Aorta (tissue), 5 donors: Measurements from ENCODE around the gene SGO1. TPM values are rescaled to one million over a fixed set of nuclear protein-coding genes. Genes with fewer than 3 reads are reported as not detected.

Experiments used
- ATAC-seq: fragments of 200-7000 bp; cut with Tn5 transposase; one replicate; pipeline ENCODE4 v1.9.1; 2022; ENCODE audit warnings: moderate library complexity; ENCODE audit not compliant: low FRiP score
- DNase-seq, 2 donors: peaks; one replicate each; pipeline ENCODE4 v3.0.0-alpha.2; 2020
- H3K27ac ChIP-seq, 2 donors: one replicate each; pipeline ENCODE4 v1.5.1; 2013; ENCODE audit warnings: low read length in 2 of 2, mild to moderate bottlenecking in 2 of 2, moderate library complexity in 2 of 2, control low read depth in 1 of 2, inconsistent platforms in 1 of 2, low read depth in 1 of 2
- H3K27me3 ChIP-seq, 2 donors: one replicate each; pipeline ENCODE4 v1.6.1; 2013; ENCODE audit warnings: control low read depth in 1 of 2, low read length in 1 of 2, mild to moderate bottlenecking in 1 of 2, moderate library complexity in 1 of 2; ENCODE audit not compliant: insufficient read depth in 2 of 2, control insufficient read depth in 1 of 2
- H3K36me3 ChIP-seq, 2 donors: one replicate each; pipeline ENCODE4 v1.6.1; 2013; ENCODE audit warnings: control low read depth in 1 of 2, low read length in 1 of 2, mild to moderate bottlenecking in 1 of 2; ENCODE audit not compliant: insufficient read depth in 2 of 2, control insufficient read depth in 1 of 2
- H3K4me1 ChIP-seq, 2 donors: one replicate each; pipeline ENCODE4 v1.6.1; 2013; ENCODE audit warnings: low read length in 2 of 2, control low read depth in 1 of 2, mild to moderate bottlenecking in 1 of 2, moderate library complexity in 1 of 2; ENCODE audit not compliant: insufficient read depth in 2 of 2, control insufficient read depth in 1 of 2
- H3K4me3 ChIP-seq, 2 donors: one replicate each; pipeline ENCODE4 v1.5.1; 2013; ENCODE audit warnings: low read length in 2 of 2, control low read depth in 1 of 2, mild to moderate bottlenecking in 1 of 2
- H3K9me3 ChIP-seq: one replicate; pipeline ENCODE4 v1.6.1; 2013; ENCODE audit warnings: mild to moderate bottlenecking, low read length; ENCODE audit not compliant: control insufficient read depth
- WGBS, 2 donors: extraction: QIAGEN DNeasy Blood & Tissue Kit; methylation state at CpG; one replicate each; pipeline ENCODE4 v1.1.7; 2013; 5-methylcytosine and 5-hydroxymethylcytosine counted together
- intact Hi-C, 2 donors: fragments of 100-400 bp; cut with DNase I; formaldehyde crosslinking; loops; one replicate each; pipeline versions ENCODE4 v1.14.2 to v1.15.0; 2022
- polyA plus RNA-seq, 2 donors: library from polyadenylated mRNA; stranded (reverse); fragments of 200-250 nt; gene quantifications; one replicate each; pipeline ENCODE4 v1.2.3, GENCODE V29; 2013
- total RNA-seq, 2 donors: library from RNA; stranded (reverse); fragmentation: NEBNext Ultra II Directional; extraction: Animal tissue kit (Norgen Biotek cat#: 25700); gene quantifications; one replicate each; pipeline ENCODE4 v1.2.1, GENCODE V29; 2021
- donor health status: healthy with polysubstance abuse.
- donor health status: Bipolar disorder and iron deficiency.
- donor health status: DM: no; HTN: no; CAD: no.
- donor health status: DM: no; HTN: no; CAD: no.
- donor health status: DM: yes; HTN: yes; CAD: no.

SGO1 gene
- total and polyA plus RNA-seq, 4 donors, result 0.28 to 2.8 (median 0.81) TPM; not detected in 1

DNA sequence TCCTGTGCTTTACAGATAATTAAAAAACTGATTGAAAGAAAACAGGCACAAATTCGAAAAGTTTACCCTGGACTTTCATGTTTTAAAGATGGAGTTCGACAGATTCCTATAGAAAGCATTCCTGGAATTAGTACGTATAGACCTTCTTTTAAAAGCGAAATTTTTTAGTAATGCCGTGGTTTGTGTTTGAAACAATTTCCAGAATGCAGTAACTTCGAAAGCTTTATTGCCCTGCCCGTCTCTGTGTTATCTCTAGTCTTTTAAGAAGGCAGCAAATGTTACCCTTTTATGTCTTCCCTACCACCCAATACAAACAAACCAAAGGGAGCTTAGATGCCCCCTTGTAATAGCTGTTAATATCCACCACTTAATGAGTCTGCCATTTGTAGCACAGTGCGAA, 39.7 kb downstream of the SGO1 start:
- ATAC-seq, result no peak
- WGBS, 2 donors, result 72 to 79% methylated on average over 8 of the region's 8 CpGs
- Histone ChIP-seq H3K36me3 (peaks cover 4 to 6% of the 10 kb centered on the region in 2 donors), H3K9me3 (no peaks in the 10 kb centered on the region), H3K27ac (no peak overlapping the region), H3K4me3 (no peak overlapping the region), H3K4me1 (no peaks in the 10 kb centered on the region), H3K27me3 (no peaks in the 10 kb centered on the region)
- intact Hi-C loops, result no loop called here
- DNase-seq, result no peak

GRCh38 chr3:20145874-20146273, 40.1 kb downstream of the SGO1 start:
- intact Hi-C loops, result no loop called here
- no peaks in the 10 kb centered on the region for H3K4me1 ChIP-seq
- H3K27me3 ChIP-seq, result no peaks in the 10 kb centered on the region
- WGBS, 2 donors, result 82 to 92% methylated on average over 2 of the region's 2 CpGs
- ATAC-seq (no peak), DNase-seq (no peak)
- H3K9me3 ChIP-seq, result no peaks in the 10 kb centered on the region
- H3K4me3 ChIP-seq, result no peak overlapping the region
- H3K36me3 ChIP-seq, result peaks cover 4 to 6% of the 10 kb centered on the region in 2 donors
- H3K27ac ChIP-seq, result no peak overlapping the region

GRCh38 chr3:20143519-20143918, 42.5 kb downstream of the SGO1 start:
- Histone ChIP-seq H3K9me3 (no peaks in the 10 kb centered on the region), H3K36me3 (peaks cover 3 to 6% of the 10 kb centered on the region in 2 donors), H3K4me3 (no peak overlapping the region), H3K27me3 (no peaks in the 10 kb centered on the region), H3K27ac (no peak overlapping the region), H3K4me1 (no peaks in the 10 kb centered on the region)
- DNase-seq (no peak), ATAC-seq (no peak)
- 94 to 98% methylated on average over 2 of the region's 2 CpGs for WGBS, 2 donors
- intact Hi-C loops, result no loop called here

DNA sequence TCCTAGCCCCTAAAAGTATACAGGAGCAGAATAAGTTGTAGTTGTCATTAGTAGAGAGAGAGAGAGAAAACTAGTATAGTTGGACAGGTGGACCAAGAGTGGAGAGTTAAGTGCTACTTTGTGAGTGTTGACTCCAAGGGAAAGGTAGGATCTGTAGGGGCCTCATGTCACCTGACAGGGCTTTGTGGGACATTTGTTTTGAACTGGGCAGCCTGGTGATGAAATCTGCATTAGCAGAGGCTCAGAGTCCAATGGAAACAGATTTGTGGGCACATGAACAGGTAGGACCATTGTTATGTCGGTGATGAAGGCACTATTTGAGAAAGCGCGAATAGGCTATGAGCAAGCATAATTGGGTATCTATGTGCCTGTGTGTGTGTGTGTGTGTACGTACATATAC, 43.5 kb downstream of the SGO1 start:
- Histone ChIP-seq H3K27ac (no peak overlapping the region), H3K9me3 (no peaks in the 10 kb centered on the region), H3K4me1 (no peaks in the 10 kb centered on the region), H3K27me3 (no peaks in the 10 kb centered on the region), H3K36me3 (peaks cover 0 to 4% of the 10 kb centered on the region in 2 donors), H3K4me3 (no peak overlapping the region)
- intact Hi-C loops, result no loop called here
- WGBS, 2 donors, result 97 to 100% methylated on average over 4 of the region's 4 CpGs
- DNase-seq (no peak), ATAC-seq (no peak)

DNA sequence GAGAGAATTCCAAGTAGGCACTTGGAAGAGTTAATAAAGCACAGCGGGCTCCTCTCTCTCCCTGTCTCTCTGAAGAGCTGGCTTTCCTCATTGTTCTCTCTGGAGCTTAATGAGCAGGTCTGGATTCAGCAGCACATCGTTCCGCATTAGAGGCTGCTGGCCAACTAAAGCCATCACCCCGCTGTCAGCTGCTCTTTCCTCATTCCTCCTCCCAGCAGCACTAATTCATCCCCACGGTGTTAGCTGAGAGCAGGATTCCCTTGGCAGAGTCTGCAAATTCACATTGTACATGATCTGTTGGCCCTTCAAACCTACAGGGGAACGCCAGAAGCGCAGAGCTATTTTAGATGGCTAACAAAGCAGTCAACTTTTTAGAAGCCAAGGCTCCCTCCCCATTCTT, 44.2 kb downstream of the SGO1 start:
- 11 to 18% methylated on average over 7 of the region's 7 CpGs for WGBS, 2 donors
- peak overlapping the region; percentile 0 to 25 for H3K27ac ChIP-seq
- intact Hi-C loops, result no loop called here
- DNase-seq, result no peak
- no peaks in the 10 kb centered on the region for H3K27me3 ChIP-seq
- peak; percentile 29 for ATAC-seq
- no peaks in the 10 kb centered on the region for H3K9me3 ChIP-seq
- H3K36me3 ChIP-seq, result peaks cover 0 to 4% of the 10 kb centered on the region in 2 donors
- H3K4me3 ChIP-seq, result no peak overlapping the region
- no peaks in the 10 kb centered on the region for H3K4me1 ChIP-seq

DNA sequence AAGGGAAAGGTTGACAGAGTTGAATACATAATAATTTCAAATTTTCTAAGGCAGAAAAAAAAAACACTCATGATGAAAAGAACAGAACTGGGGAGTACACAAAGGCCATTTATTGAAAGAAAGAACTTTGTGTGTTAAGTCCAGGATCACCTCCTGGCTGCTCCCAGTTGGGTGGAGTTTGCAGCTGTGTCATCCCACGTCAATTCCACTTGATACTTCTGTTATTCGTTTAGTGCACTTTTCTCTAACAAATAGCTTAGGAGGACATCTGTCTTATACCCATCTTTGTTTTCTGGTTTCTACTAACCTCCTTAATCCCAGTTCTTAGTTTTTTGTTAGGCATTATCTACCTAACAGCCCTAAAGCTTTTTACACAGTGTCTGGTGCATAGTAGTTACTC, 44.7 kb downstream of the SGO1 start:
- 77 to 84% methylated on average over 2 of the region's 2 CpGs for WGBS, 2 donors
- Histone ChIP-seq H3K27ac (no peak overlapping the region), H3K27me3 (no peaks in the 10 kb centered on the region), H3K4me1 (no peaks in the 10 kb centered on the region), H3K36me3 (peaks cover 0 to 4% of the 10 kb centered on the region in 2 donors), H3K4me3 (no peak overlapping the region), H3K9me3 (no peaks in the 10 kb centered on the region)
- intact Hi-C loops, result no loop called here
- no peak for ATAC-seq
- no peak for DNase-seq

- H3K4me1 ChIP-seq, result no peaks in the 10 kb centered on the region
- intact Hi-C loops, result no loop called here
- ATAC-seq (no peak), DNase-seq (no peak)
- no peaks in the 10 kb centered on the region for H3K27me3 ChIP-seq
- peaks cover 0 to 4% of the 10 kb centered on the region in 2 donors for H3K36me3 ChIP-seq
- H3K9me3 ChIP-seq, result no peaks in the 10 kb centered on the region
- WGBS, 2 donors, result 82 to 83% methylated on average over 2 of the region's 2 CpGs
- no peak overlapping the region for H3K27ac ChIP-seq
- H3K4me3 ChIP-seq, result no peak overlapping the region
Measured at GRCh38 chr3:20140881-20141280, 45.1 kb downstream of the SGO1 start.

DNA sequence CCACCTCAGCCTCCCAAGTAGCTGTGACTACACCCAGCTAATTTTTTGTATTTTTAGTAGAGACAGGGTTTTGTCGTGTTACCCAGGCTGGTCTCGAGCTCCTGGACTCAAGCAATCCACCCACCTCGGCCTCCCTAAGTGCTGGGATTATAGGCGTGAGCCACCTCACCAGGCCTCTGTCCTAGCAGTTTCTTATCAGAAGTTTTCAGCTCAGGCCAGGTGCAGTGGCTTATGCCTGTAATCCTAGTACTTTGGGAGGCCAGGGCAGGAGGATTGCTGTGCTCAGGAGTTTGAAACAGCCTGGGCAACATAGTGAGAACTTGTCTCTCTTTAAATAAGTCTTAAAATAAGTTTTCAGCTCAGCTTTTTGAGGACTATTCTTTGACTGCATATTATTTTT, 48.4 kb downstream of the SGO1 start:
- DNase-seq (no peak), ATAC-seq (no peak)
- H3K4me3 ChIP-seq, result no peak overlapping the region
- intact Hi-C loops, result no loop called here
- H3K27me3 ChIP-seq, result no peaks in the 10 kb centered on the region
- H3K4me1 ChIP-seq, result no peaks in the 10 kb centered on the region
- no peak overlapping the region for H3K27ac ChIP-seq
- no peaks in the 10 kb centered on the region for H3K9me3 ChIP-seq
- peaks cover 0 to 4% of the 10 kb centered on the region in 2 donors for H3K36me3 ChIP-seq
- 93 to 95% methylated on average over 4 of the region's 4 CpGs for WGBS, 2 donors

DNA sequence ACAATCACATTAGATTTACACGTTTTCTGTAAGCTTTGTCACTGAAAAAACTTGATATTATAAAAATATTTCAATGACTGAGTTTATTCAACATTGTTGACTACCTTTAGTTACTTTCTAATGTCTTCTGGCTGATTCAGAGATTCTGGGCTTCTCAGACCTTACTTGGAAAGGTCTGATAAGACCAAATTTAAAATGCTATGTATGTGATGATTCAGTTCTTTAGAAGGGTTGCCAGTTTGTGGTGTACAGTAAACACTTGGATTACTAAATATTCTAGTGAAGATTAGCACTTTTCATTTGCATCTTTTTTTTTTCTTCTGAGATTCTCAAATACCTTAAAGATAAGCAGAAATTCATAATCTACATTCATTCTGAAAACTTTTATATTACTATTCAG, 49.8 kb downstream of the SGO1 start:
- no peak for ATAC-seq
- 59 to 70% methylated on average over 1 of the region's 1 CpG for WGBS, 2 donors
- no peak for DNase-seq
- Histone ChIP-seq H3K4me3 (no peak overlapping the region), H3K4me1 (no peaks in the 10 kb centered on the region), H3K27ac (no peak overlapping the region), H3K36me3 (peaks cover 0 to 4% of the 10 kb centered on the region in 2 donors), H3K9me3 (no peaks in the 10 kb centered on the region), H3K27me3 (no peaks in the 10 kb centered on the region)
- intact Hi-C loops, result loop anchor here in 1 of 2 donors (1.0 kb wide), 1 partner anchor 12 kb away; no protein-coding TSS in a partner anchor
